ENCODE measurements around the gene GFM2.

Gene GFM2

DNA sequence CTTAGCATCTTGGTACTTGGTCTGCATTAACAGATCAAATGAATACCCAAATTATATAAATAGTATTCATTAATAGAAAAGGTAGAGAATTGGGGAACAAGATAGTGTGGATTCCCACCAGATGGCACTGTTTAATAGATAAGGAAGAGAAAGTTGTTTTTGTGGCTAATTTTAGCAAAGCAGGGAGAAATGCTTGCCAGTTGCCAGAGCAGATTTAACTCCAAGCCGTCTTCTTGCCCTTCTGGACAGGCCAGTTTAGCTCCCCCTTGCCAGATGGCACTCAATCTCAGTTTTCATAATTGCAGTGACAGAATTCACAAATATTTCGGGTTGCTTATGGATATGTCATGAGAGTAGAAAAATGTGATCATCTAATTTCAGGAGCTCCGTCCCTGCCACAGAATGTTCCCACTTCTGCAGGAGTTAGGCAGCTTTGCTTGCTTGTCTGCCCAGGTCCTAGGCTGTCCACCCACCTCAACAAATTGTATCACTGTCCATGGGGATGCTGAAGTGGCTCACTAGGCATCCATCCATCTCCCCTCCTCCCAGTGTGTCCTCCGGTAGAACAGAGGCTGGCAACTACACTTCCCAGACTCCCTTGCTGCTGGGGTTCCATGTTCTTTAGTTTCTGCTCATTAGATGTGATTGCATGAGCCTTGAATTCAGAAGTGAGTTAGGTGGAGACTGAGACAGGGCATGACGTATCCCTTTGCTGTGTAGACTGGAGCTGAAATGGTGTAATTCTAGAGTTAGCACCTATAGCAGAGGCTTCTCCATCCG lies 93.7 kb downstream of the GFM2 start:
- Histone ChIP-seq H3K36me3 (ENCODE audit: insufficient read depth) (no peaks in the 10 kb centered on the region), H3K4me3 (IDR thresholded peaks at IDR 0.05; ENCODE audit: insufficient read depth, low read depth, low read length) (no peak overlapping the region), H3K79me2 (ENCODE audit: insufficient read depth, low read depth) (no peaks in the 10 kb centered on the region), H3K4me1 (ENCODE audit: low read depth, poor library complexity, severe bottlenecking) (peaks cover 12% of the 10 kb centered on the region), H3K27ac (no peak overlapping the region), H3K4me2 (no peak overlapping the region), H2AFZ (ENCODE audit: low read depth) (peak overlapping the region; percentile 36; the same call in 1 of the 2 replicates), H4K20me1 (ENCODE audit: insufficient read depth) (no peaks in the 10 kb centered on the region), H3K9ac (no peak overlapping the region), H3K27me3 (ENCODE audit: insufficient read depth, low read depth) (no peaks in the 10 kb centered on the region)
- TF ChIP-seq, protein P1, sequence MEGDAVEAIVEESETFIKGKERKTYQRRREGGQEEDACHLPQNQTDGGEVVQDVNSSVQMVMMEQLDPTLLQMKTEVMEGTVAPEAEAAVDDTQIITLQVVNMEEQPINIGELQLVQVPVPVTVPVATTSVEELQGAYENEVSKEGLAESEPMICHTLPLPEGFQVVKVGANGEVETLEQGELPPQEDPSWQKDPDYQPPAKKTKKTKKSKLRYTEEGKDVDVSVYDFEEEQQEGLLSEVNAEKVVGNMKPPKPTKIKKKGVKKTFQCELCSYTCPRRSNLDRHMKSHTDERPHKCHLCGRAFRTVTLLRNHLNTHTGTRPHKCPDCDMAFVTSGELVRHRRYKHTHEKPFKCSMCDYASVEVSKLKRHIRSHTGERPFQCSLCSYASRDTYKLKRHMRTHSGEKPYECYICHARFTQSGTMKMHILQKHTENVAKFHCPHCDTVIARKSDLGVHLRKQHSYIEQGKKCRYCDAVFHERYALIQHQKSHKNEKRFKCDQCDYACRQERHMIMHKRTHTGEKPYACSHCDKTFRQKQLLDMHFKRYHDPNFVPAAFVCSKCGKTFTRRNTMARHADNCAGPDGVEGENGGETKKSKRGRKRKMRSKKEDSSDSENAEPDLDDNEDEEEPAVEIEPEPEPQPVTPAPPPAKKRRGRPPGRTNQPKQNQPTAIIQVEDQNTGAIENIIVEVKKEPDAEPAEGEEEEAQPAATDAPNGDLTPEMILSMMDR (conservative IDR thresholded peaks at IDR 0.05; ENCODE audit: low read depth, low read length): peak; percentile 31; the same call in 1 of the 2 replicates

DNA sequence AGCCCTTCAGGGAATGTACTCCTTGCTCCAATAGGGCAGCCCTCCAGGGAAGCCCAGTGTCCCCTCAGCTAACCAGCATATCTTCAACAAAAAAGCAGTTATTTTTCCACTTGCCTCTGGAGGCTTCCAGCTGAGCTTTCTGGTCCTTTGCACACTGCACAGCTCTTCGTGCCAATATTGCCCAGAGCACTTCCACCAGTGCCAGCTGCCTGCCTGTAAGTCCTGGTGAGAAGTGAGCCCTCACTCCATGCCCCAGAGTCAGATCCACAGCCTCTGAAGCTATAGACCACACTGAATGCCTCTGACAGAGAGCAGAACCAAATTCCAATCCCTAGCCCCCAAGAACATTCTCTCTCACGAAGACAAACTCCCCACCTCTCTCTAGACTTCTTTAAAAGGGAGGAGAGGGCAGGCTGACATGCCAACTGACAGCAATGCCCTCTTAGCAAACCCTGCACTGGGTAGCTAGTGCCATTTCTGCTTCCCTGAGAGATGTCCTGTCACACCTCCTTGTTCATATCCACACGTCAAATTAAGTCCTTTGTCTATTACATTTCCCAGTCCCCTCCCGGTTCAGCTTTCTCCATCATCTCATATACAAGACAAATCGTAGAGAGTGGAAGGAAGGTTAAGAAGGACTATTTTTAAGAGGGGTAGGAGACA lies 94.6 kb downstream of the GFM2 start:
- H3K36me3 ChIP-seq (ENCODE audit: insufficient read depth): no peaks in the 10 kb centered on the region
- no peaks in the 10 kb centered on the region for H3K79me2 ChIP-seq (ENCODE audit: insufficient read depth, low read depth)
- no peak overlapping the region for H2AFZ ChIP-seq (ENCODE audit: low read depth)
- no peak overlapping the region for H3K27ac ChIP-seq
- no peaks in the 10 kb centered on the region for H3K27me3 ChIP-seq (ENCODE audit: insufficient read depth, low read depth)
- TF ChIP-seq, protein P1 (conservative IDR thresholded peaks at IDR 0.05; ENCODE audit: low read depth, low read length): no peak
- H3K4me3 ChIP-seq (IDR thresholded peaks at IDR 0.05; ENCODE audit: insufficient read depth, low read depth, low read length): no peak overlapping the region
- no peak overlapping the region for H3K4me2 ChIP-seq
- no peak overlapping the region for H3K9ac ChIP-seq
- H4K20me1 ChIP-seq (ENCODE audit: insufficient read depth): no peaks in the 10 kb centered on the region
- H3K4me1 ChIP-seq (ENCODE audit: low read depth, poor library complexity, severe bottlenecking): peaks cover 12% of the 10 kb centered on the region

Measured in KMS-11 (cell line).